ENCODE measurements around the gene GABRR3. TPM values are rescaled to one million over a fixed set of nuclear protein-coding genes. Genes with fewer than 3 reads are reported as not detected.

Gene GABRR3
- total and polyA plus RNA-seq, 2 experiments from 2014 or later = not detected

DNA sequence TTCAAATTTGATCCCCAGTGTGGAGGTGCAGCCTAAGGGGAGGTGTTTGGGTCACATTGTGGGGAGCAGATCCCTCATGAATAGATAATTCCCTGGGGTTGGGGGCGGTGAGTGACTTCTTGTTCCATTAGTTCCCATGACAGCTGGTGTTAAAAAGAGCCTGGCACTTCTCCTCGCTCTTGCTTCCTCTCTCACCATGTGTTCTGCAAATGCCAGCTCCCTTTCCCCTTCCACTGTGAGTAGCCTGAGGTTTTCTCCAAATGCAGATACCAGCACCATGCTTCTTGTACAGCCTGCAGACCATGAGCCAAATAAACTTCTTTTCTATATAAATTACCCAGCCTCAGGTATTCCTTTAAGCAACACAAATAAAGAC lies 86.0 kb downstream of the GABRR3 start (continued):
- TF ChIP-seq, protein P1, sequence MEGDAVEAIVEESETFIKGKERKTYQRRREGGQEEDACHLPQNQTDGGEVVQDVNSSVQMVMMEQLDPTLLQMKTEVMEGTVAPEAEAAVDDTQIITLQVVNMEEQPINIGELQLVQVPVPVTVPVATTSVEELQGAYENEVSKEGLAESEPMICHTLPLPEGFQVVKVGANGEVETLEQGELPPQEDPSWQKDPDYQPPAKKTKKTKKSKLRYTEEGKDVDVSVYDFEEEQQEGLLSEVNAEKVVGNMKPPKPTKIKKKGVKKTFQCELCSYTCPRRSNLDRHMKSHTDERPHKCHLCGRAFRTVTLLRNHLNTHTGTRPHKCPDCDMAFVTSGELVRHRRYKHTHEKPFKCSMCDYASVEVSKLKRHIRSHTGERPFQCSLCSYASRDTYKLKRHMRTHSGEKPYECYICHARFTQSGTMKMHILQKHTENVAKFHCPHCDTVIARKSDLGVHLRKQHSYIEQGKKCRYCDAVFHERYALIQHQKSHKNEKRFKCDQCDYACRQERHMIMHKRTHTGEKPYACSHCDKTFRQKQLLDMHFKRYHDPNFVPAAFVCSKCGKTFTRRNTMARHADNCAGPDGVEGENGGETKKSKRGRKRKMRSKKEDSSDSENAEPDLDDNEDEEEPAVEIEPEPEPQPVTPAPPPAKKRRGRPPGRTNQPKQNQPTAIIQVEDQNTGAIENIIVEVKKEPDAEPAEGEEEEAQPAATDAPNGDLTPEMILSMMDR (conservative IDR thresholded peaks at IDR 0.05; ENCODE audit: low read depth in 2 of 2) = no peak
- no peak for TF ChIP-seq NANOG (IDR thresholded peaks at IDR 0.05; ENCODE audit: borderline replicate concordance)
- TF ChIP-seq POLR2AphosphoS5 (IDR thresholded peaks at IDR 0.05; ENCODE audit: low read depth) = no peak
- TF ChIP-seq, protein P2, sequence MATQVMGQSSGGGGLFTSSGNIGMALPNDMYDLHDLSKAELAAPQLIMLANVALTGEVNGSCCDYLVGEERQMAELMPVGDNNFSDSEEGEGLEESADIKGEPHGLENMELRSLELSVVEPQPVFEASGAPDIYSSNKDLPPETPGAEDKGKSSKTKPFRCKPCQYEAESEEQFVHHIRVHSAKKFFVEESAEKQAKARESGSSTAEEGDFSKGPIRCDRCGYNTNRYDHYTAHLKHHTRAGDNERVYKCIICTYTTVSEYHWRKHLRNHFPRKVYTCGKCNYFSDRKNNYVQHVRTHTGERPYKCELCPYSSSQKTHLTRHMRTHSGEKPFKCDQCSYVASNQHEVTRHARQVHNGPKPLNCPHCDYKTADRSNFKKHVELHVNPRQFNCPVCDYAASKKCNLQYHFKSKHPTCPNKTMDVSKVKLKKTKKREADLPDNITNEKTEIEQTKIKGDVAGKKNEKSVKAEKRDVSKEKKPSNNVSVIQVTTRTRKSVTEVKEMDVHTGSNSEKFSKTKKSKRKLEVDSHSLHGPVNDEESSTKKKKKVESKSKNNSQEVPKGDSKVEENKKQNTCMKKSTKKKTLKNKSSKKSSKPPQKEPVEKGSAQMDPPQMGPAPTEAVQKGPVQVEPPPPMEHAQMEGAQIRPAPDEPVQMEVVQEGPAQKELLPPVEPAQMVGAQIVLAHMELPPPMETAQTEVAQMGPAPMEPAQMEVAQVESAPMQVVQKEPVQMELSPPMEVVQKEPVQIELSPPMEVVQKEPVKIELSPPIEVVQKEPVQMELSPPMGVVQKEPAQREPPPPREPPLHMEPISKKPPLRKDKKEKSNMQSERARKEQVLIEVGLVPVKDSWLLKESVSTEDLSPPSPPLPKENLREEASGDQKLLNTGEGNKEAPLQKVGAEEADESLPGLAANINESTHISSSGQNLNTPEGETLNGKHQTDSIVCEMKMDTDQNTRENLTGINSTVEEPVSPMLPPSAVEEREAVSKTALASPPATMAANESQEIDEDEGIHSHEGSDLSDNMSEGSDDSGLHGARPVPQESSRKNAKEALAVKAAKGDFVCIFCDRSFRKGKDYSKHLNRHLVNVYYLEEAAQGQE (IDR thresholded peaks at IDR 0.05; ENCODE audit: unreplicated experiment) = no peak

DNA sequence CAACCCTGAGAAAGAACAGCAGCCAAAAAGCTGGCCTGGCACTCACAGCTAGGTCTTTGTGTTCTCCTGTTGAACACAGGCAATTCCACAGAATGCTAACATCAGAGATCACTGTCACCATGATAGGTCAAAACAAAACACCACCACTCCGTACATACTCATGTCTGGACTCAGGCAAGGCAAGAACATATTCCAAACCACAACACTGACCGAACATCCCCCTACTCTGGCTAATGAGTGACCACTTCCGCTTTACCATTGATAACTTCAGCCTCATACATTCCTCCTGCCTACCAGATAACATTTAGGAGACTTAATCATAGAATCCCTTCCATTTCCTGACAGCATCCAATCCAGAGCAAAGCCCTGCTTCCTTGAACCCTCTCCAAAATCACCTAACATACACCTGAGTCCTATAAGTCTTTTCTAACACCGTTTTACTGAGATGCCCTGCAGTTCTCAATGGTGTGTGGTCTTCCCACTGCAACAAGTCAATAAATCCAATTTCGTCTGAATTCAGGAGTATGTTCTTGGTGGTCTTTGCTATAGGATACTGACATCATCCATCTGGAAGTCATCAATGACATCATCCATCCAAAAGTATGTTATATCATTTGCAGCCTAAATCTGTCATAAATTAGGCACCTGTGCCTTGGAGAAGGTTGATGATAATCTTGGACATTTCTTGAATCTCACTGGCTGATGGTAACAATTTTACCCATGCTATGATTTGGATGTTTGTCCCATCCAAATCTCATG lies 86.6 kb downstream of the GABRR3 start:
- H3K4me2 ChIP-seq = no peak overlapping the region
- no peak overlapping the region for H2AFZ ChIP-seq
- H3K9me2 ChIP-seq (ENCODE audit: insufficient read depth) = no peaks in the 10 kb centered on the region
- Mint-ChIP-seq H3K4me3 (no peak overlapping the region), H3K4me1 (peaks cover 3% of the 10 kb centered on the region; the same call in 2 of the 3 replicates), H3K27ac (no peak overlapping the region), H3K36me3 (ENCODE audit: low read depth) (peaks cover 32% of the 10 kb centered on the region), H3K27me3 (ENCODE audit: insufficient read depth, low read depth, poor library complexity) (no peaks in the 10 kb centered on the region), H3K9me3 (no peaks in the 10 kb centered on the region)
- H3K4me1 ChIP-seq (ENCODE audit: insufficient read depth) = no peaks in the 10 kb centered on the region
- ATAC-seq (no peak), DNase-seq (ENCODE audit: low spot score) (no peak)
- H3K79me2 ChIP-seq (replicated peaks; ENCODE audit: insufficient read depth) = no peaks in the 10 kb centered on the region
- peaks cover 3% of the 10 kb centered on the region; the same call in 1 of the 2 replicates for H3K36me3 ChIP-seq (ENCODE audit: insufficient read depth)
- no peaks in the 10 kb centered on the region for H3K27me3 ChIP-seq (ENCODE audit: insufficient read depth)
- no peaks in the 10 kb centered on the region for H3F3A ChIP-seq (replicated peaks; ENCODE audit: low read depth)
- no peaks in the 10 kb centered on the region; the same call in 1 of the 2 replicates for H4K20me1 ChIP-seq (replicated peaks; ENCODE audit: insufficient read depth)
- H3K4me3 ChIP-seq = no peak overlapping the region
- H3K27ac ChIP-seq (ENCODE audit: low read depth) = no peak overlapping the region
- TF ChIP-seq ZNF331 (CRISPR knock-in tag; IDR thresholded peaks at IDR 0.05; ENCODE audit: low read depth) (no peak), CREB1 (CRISPR knock-in tag; IDR thresholded peaks at IDR 0.05; ENCODE audit: low read depth) (no peak), POLR2AphosphoS5 (IDR thresholded peaks at IDR 0.05; ENCODE audit: low read depth) (no peak), ZNF114 (CRISPR knock-in tag; IDR thresholded peaks at IDR 0.05) (no peak)
- TF ChIP-seq, protein P3, sequence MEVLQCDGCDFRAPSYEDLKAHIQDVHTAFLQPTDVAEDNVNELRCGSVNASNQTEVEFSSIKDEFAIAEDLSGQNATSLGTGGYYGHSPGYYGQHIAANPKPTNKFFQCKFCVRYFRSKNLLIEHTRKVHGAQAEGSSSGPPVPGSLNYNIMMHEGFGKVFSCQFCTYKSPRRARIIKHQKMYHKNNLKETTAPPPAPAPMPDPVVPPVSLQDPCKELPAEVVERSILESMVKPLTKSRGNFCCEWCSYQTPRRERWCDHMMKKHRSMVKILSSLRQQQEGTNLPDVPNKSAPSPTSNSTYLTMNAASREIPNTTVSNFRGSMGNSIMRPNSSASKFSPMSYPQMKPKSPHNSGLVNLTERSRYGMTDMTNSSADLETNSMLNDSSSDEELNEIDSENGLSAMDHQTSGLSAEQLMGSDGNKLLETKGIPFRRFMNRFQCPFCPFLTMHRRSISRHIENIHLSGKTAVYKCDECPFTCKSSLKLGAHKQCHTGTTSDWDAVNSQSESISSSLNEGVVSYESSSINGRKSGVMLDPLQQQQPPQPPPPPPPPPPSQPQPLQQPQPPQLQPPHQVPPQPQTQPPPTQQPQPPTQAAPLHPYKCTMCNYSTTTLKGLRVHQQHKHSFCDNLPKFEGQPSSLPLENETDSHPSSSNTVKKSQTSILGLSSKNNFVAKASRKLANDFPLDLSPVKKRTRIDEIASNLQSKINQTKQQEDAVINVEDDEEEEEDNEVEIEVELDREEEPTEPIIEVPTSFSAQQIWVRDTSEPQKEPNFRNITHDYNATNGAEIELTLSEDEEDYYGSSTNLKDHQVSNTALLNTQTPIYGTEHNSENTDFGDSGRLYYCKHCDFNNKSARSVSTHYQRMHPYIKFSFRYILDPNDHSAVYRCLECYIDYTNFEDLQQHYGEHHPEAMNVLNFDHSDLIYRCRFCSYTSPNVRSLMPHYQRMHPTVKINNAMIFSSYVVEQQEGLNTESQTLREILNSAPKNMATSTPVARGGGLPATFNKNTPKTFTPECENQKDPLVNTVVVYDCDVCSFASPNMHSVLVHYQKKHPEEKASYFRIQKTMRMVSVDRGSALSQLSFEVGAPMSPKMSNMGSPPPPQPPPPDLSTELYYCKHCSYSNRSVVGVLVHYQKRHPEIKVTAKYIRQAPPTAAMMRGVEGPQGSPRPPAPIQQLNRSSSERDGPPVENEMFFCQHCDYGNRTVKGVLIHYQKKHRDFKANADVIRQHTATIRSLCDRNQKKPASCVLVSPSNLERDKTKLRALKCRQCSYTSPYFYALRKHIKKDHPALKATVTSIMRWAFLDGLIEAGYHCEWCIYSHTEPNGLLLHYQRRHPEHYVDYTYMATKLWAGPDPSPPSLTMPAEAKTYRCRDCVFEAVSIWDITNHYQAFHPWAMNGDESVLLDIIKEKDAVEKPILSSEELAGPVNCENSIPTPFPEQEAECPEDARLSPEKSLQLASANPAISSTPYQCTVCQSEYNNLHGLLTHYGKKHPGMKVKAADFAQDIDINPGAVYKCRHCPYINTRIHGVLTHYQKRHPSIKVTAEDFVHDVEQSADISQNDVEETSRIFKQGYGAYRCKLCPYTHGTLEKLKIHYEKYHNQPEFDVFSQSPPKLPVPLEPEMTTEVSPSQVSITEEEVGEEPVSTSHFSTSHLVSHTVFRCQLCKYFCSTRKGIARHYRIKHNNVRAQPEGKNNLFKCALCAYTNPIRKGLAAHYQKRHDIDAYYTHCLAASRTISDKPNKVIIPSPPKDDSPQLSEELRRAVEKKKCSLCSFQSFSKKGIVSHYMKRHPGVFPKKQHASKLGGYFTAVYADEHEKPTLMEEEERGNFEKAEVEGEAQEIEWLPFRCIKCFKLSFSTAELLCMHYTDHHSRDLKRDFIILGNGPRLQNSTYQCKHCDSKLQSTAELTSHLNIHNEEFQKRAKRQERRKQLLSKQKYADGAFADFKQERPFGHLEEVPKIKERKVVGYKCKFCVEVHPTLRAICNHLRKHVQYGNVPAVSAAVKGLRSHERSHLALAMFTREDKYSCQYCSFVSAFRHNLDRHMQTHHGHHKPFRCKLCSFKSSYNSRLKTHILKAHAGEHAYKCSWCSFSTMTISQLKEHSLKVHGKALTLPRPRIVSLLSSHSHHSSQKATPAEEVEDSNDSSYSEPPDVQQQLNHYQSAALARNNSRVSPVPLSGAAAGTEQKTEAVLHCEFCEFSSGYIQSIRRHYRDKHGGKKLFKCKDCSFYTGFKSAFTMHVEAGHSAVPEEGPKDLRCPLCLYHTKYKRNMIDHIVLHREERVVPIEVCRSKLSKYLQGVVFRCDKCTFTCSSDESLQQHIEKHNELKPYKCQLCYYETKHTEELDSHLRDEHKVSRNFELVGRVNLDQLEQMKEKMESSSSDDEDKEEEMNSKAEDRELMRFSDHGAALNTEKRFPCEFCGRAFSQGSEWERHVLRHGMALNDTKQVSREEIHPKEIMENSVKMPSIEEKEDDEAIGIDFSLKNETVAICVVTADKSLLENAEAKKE (CRISPR knock-in tag; IDR thresholded peaks at IDR 0.05) = no peak
- TF ChIP-seq, protein P1 (conservative IDR thresholded peaks at IDR 0.05; ENCODE audit: low read depth in 2 of 2) = no peak

Data from GM23338 (cell line).